Stimulated activated CD4-positive, alpha-beta T cell treated with anti-CD3 and anti-CD28 coated beads, Interleukin-2, amount 100 ng/mL, for 24 hours (primary cell): ENCODE data around the gene FRMD4A.

Experiments
- DNase-seq, 2 donors: peaks; one replicate each; pipeline ENCODE4 v3.0.0-alpha.2; 2020

Gene FRMD4A

DNA sequence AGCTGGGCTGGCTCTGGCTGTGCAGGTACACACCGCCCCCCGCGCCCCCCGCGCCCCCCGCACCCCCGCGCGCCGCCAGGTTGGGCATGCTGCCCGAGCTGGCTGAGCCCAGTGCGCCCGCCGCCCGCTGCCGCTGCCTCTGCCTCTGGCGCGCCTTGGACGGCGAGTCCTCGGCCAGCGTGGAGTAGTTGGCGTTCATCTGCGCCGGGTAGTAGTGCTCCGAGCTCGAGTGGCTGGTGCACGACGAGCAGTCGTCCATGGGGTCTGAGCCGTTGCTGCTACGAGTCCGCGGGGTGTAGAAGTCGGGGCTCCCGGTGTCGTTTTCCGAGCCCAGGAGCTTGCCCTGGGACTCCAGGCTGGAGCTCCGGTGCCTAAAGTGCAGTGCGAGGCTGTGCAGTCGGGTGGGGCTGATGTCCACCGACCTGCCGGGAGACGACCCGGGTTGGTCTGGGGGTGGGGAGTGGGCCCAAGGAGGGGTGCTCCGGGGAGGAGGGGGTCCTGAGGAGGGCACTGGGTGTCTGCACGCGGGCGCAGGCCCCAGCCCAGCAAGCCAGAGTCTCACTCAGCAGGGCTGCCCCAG, 673.5 kb downstream of the FRMD4A start:
- DNase-seq, result no peak

DNA sequence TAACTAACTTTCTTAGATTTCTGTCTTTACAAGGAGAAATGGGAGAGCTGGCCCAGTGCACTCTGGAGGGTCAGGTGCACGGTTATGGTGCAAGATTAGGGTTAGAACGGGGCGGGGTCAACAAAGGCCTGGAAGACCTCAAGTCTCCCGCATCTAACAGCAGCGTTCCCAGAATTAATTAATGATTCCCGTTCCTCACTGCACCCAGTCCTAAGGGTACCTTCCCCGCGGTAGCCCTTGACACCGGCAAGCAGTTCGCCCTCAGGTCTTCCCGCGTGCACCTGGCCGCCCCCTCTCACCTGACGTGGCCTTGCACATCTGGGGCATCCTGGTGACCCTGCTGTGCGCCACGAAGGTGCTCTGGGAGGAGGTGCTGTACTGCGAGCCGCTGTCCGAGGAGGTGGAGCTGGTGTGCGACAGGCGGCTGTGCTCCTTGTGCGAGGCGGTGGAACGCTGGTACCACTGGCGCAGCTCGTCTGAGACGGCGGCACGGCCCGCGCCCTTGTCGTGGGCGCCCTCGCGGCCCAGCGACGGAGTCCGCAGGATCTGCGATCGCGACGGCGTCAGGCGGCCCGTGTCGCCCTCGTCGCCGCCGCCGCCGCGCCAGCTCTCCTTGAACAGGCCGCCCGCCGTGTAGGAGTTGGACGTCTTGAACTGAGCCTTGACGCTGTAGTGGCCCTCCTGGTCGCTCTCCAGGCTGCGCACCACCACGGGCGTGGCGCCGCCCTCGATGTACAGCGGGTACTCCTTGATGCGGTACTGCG, 674.2 kb downstream of the FRMD4A start:
- no peak for DNase-seq

DNA sequence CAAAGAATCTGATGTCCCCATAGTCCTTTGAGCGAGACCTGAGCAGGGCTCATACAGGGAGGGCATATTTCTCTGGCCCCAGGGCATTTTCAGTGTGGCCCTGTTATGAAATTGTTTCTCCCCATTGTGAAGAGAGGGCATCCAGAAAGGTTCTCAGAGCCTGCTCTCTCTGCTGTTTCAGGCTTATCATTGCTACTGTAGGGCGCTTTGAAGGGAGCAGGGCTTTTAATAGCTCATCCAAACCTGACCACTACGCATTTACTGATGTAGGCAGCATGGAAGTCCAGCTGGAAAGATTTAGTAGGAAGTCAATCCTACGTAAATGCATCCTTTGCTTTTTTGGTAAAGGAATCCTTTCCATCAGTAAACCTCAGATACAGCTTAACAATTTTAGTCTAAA, 675.9 kb downstream of the FRMD4A start:
- DNase-seq, result no peak

DNA sequence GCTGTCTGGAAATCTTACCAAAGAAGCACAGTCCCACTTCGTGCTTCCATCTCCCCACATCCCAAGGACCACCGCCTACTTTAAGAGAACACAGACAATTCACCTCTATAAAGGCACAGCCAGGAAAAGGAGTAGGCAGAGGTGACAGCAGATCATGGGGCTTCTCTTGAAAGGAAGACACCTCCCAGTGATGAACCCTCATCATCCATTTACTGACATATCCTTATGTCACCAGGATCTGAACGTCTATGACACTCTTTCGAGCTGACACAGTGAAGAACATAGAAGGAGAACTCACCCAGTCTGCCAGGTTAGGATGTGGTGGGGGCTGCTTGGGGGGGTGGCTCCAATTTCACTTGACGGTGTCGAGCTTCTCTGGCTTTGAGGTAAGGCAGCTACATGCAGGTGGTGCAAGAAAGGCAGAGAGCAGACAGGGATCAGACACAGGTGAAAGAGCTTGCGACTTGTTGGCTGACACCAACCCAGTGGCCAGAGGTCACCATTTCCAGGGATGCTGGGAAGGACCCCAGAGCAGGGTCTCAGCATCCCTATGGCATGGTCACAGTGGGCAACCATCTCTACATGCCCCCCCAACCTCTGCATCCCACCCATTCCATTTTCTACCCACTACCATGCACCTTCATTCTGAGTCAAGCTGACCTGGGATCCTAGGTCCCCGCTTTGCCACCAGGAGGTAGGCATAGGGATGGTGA, 676.5 kb downstream of the FRMD4A start:
- no peak for DNase-seq

DNA sequence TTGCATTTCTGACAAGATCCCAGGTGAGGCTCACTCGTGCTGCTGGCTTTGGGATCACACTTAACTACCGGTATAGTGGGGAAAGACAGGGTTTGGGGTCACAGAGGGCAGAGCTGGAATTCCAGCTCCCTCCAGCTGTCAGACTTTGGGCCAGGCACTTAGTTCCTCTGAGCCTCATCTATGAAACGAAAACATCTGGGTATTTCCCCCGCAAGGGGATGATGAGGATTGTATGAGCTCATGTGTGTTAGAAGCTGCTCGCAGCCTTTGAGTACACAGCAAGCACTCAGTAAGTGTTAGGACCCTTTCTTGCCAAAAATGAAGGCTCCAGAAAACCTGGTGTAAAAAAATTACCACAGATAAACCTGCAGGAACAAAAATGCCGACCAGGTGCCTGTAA, 677.9 kb downstream of the FRMD4A start:
- no peak for DNase-seq

DNA sequence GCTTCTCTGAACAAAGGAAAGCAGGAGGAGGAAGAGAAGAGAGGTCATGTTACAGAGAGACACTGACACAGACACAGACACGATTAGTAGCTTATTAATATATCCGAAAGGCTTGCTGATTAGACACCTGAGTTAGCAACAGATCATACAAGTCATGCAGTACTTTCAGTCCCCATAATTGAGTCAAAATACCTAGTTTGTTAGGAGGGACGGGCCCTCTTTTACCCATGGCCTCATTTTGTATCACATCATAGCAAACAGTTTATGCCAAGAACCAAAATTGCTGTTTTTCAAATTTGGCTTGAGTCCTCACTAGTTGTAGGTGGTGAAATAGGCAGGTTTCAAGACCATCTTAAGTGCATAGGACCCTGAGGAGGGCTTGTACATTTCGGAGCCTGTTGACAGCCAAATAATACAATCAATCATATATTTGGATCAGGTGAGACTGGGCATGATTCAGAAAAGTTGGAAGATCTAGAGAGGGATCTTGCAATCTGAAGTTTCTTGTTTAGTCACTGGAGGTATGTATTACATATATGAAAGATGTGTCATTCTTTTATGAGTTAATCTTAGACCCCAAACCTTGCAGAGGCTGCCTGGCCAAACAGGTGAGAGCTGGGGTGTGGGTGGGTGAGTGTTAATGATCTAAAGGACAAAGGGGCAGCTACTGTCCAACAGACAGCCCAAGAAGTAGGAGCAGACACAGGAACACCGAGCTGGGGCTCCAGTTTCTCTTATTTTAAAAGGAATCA, 678.6 kb downstream of the FRMD4A start:
- DNase-seq, result no peak

- no peak for DNase-seq
These were observed 679.8 kb downstream of the FRMD4A start for GRCh38 chr10:13650961-13651360.

GRCh38 chr10:13649844-13650520, 680.7 kb downstream of the FRMD4A start:
- no peak for DNase-seq

- DNase-seq, result no peak
These were observed 682.3 kb downstream of the FRMD4A start for GRCh38 chr10:13648425-13648824.

DNA sequence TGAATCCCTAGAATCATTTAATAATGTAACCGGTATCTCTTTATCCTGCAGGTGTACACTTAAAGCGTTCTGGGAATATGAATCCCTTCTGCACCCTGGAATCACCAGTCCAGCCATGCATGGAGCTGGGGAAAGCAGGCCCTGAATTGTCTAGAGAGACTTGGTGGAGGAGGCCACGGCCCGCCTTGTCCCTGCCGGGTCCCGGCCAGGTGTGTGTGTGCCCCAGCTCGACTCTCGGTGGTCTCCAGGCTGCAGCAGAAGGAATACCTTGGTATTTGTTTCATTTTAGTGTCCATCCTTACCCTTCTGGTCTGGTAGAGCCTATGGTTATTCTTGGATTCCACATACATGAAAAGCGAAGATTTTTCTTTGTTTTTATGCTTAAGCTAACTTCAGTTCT, 685.9 kb downstream of the FRMD4A start:
- no peak for DNase-seq

DNA sequence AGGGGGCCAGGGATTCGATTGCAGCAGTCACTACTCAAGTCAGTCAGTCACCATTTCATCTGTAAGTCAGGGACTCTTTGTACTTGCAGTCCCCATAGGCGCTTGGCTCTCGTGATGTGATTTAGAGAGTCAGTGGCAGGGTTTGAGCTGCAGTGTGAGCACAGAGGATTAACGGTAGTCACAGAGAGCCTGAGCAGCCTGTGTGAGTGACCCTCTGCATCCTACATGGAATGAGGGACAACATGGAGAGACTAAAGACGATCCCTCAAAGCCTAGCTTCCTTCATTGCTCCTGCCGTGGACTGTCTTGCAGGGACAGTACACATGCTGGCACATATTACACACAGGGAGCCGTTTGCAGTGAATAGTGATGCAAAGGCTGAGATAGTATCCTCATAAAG, 687.7 kb downstream of the FRMD4A start:
- no peak for DNase-seq

DNA sequence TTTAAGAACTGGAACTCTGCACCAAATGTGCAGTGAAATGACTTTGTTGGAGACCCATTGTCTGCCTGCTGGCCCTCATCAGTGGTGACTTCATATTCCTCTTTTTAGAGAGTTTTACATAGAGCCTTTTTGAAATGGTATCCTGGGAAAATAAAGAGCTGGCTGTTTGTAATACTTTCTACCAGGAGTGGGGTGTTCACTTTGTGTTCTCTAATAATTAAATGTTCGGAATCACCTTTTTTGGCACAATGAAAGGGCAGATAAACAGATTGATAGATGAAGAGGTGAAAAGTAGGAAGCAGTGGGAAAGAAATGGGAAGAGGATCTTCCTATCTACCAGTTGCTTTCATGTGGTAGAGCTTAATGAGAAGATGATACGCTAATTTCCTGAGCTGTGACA, 688.4 kb downstream of the FRMD4A start:
- no peak for DNase-seq

DNA sequence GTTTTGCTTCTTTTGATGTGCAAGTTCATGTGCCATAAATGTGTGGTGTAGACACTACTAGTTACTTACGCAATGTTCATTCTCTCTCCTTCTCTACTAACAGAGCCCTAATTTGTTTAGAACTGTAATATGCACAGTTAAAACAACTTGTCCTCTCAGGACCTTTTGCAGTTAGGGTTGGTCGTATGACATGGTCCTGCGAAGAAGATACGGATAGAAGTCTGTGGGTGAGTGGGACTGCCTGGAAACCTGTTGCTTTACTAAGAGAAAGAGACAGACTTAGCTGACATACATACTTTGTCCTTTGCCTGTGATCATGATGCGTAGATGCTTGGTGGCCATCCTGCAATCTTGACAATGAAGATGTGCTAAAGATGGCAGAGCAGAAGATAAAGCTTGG, 692.8 kb downstream of the FRMD4A start:
- DNase-seq, result no peak

GRCh38 chr10:13637303-13637856, 693.3 kb downstream of the FRMD4A start:
- no peak for DNase-seq

DNA sequence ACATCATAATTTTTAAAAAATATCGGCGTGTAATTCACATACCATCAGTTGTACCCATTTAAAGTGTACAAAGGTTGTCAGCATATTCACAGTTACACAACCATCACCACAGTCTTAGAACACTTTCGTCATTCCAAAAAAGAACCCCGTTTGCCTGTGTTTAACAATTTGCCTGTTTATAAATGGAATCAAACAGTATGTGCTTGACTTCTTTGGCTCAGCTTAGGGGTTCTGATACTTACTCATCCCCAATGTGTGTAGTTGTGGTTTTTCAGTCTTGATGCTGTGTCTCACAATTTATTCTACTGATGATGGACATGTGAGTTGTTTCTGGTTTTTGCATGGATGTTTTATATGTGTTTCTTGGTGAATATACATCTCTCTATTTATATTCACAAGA, 693.9 kb downstream of the FRMD4A start:
- DNase-seq, result no peak

- DNase-seq, result no peak
These were observed 696.5 kb downstream of the FRMD4A start for GRCh38 chr10:13634207-13634606.

DNA sequence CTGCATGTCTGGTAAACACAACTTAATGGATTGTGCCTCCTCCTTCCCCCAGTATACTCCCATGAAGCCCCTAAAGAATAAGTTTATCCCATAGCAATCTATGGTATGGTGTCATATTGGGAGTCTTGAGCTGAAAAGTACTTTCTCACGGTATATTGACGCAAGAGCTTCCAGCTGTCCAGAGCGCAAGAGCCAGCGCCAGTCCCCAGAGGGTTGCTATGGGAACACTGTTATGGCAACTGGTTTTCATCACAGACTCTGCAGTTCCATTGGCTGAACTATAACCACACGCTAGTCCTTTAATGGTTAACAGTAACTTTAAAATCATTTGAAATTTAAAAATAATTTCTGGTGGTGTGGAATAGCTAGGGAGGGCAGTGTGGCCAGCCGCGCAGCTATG, 697.0 kb downstream of the FRMD4A start:
- no peak for DNase-seq

DNA sequence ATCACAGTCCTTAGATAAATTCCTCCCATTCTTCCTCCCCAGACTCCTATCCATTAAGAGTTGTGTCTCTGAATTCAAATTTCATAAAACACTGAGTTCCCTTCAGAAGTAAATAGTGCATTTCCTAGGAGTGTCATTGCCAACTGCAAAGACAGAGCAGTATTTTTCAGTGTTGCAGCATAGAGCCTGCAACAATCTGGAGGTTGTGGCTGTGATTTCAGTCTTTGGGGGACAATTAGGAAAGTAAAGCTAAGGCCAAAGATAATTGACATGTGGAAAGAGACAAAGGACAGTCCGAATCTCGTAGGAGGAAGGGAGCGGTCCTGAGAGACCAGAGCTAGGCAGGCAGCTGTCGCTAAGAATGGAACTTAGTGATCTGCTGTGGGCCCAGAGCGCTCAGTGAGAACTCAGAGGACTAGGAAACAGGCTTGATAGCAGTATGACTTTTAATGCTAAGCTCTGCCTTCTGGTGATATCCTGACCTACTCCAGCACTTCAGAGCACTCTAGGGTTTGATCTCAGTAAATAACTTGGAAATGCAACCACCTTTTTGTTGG, 697.8 kb downstream of the FRMD4A start:
- DNase-seq, result no peak

- DNase-seq, result no peak
These were observed 698.3 kb downstream of the FRMD4A start for GRCh38 chr10:13632440-13632839.

GRCh38 chr10:13631594-13631993, 699.1 kb downstream of the FRMD4A start:
- DNase-seq, result no peak

- DNase-seq, result no peak
These were observed 700.5 kb downstream of the FRMD4A start for GRCh38 chr10:13630231-13630630.

DNA sequence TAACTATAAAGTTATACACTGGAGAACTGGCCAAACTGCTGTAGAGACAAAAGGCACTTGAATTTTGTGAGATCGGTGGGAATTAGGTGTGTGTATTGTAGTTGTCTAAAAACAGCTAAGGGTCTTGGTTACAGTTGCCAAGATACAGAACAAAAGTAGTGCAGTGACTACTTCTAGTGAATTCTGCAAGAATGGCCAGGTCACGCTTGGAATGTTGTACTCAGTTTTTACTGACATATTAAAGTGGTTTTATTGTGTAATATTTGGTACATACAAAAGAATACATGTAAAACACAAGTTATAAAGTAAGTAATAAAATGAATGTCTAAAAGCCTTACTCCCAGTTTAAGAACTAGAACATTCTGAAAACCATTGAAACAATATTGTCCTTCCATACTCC, 701.6 kb downstream of the FRMD4A start:
- no peak for DNase-seq
